GM21367 (cell line): ENCODE data around the gene CD68.
A peak's percentile ranks its signal among the peaks of the same experiment; 100 is the strongest.

Experiments used
- ATAC-seq: cut with Tn5 transposase; IDR thresholded peaks from one replicate; pipeline ENCODE4 v1.9.1; 2021; ENCODE audit not compliant: unreplicated experiment

The CD68 gene, protein sequence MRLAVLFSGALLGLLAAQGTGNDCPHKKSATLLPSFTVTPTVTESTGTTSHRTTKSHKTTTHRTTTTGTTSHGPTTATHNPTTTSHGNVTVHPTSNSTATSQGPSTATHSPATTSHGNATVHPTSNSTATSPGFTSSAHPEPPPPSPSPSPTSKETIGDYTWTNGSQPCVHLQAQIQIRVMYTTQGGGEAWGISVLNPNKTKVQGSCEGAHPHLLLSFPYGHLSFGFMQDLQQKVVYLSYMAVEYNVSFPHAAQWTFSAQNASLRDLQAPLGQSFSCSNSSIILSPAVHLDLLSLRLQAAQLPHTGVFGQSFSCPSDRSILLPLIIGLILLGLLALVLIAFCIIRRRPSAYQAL

GRCh38 chr17:7579001-7579833 is at the start of gene CD68:
CD68 (plus strand) TSS chr17:7579638; CDS start chr17:7579678, 40 bp downstream.
- peak; percentile 29 for ATAC-seq

- no peak for ATAC-seq
Observed at GRCh38 chr17:7530023-7530900, 49.2 kb upstream of the CD68 start.

DNA sequence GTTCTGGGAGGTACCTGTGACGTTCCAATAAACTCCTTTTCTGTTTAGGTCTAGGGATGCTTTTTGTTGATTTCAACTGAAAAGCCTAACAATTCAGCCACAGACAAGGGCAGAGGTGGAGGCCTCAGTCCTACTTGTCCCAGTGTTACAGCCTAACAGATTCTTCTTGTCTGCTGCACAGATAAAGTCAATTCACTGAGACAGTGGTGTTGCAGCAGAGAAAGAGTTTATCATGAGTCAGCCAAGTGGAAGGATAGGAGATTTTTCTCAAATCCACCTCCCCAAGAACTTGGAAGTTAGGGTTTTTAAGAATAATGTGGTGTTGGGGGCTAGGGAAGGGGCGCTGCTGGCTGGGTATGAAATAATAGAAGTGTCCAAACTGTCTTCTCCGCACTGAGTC is 41.4 kb upstream of the CD68 start:
- no peak for ATAC-seq

GRCh38 chr17:7538891-7539545 is 40.4 kb upstream of the CD68 start:
- no peak for ATAC-seq

- no peak for ATAC-seq
Observed at GRCh38 chr17:7541074-7541621, 38.3 kb upstream of the CD68 start.

- ATAC-seq, result no peak
Observed at GRCh38 chr17:7544911-7545310, 34.5 kb upstream of the CD68 start.

- no peak for ATAC-seq
Observed at GRCh38 chr17:7548585-7549400, 30.6 kb upstream of the CD68 start, which contains the start of gene TNFSF12. TNFSF12 (plus strand) TSS chr17:7549058; CDS start chr17:7549154, 96 bp downstream.

GRCh38 chr17:7549401-7550055 is 29.9 kb upstream of the CD68 start:
- ATAC-seq, result no peak

- no peak for ATAC-seq
Observed at GRCh38 chr17:7550344-7550743, 29.1 kb upstream of the CD68 start.

DNA sequence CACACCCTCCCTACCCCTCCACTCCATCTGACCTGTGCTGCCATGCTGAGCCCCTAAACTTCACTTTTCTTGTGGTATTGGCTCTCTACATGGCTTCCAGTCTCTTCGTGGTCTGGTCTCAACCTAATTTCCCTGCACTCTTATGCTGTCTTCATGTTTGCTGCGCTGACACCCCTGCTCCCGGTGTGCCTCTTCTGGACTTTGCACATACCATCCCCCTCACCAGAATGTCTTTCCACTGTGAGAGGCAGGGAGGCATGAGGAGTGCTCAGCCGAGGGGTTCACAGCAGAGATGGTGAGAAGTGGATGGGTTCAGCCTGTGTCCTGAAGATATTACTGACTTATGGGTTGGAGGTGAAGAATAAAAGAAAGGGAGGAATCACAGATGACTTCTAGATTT is 28.0 kb upstream of the CD68 start:
- ATAC-seq, result no peak

DNA sequence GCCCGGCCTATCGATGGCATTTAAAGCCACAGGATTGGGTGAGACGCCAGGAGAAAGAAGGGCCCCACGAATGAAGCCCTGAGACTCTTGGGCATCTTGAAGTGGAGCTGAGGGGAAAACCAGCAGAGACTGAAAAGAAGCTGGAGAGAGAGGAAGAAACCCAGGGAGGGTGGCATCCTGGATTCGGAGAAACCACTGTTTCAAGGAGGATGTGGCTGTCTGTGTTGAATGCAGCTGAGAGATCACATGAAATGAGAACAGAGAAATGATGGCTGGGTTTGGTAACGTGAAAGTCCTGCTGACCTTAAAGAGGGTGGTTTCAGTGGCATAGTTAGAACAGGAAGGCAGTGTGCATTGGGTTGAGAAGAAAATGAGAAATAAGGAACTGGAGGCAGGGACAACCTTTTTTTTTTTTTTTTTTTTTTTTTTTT is 26.8 kb upstream of the CD68 start:
- ATAC-seq, result peak; percentile 62

GRCh38 chr17:7553356-7553755 is 26.1 kb upstream of the CD68 start:
- ATAC-seq, result no peak

- ATAC-seq, result no peak
Observed at GRCh38 chr17:7555320-7555948, 24.0 kb upstream of the CD68 start.

DNA sequence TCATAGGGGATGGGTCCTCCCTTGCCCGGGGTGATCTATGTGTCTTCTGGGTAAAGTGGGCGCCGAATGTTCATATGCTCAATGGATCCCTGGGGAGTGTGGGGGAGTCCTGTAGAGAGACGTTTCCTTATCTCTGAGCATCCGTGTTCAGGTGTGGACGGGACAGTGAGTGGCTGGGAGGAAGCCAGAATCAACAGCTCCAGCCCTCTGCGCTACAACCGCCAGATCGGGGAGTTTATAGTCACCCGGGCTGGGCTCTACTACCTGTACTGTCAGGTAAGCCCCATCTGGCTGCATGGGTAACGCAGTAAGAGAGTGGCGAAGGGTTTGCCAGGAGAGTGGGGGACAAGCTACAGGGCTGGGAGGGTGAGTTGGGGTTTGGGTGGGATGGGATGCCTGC is 22.8 kb upstream of the CD68 start:
- ATAC-seq, result no peak

GRCh38 chr17:7557147-7557764 is 22.2 kb upstream of the CD68 start:
- no peak for ATAC-seq

- ATAC-seq, result no peak
Observed at GRCh38 chr17:7557775-7558543, 21.5 kb upstream of the CD68 start.
